Neural cell (in vitro differentiated cells): ENCODE results near the gene KIZ. TPM values are rescaled to one million over a fixed set of nuclear protein-coding genes. Genes with fewer than 3 reads are reported as not detected.
A peak's percentile ranks its signal among the peaks of the same experiment; 100 is the strongest.

Experiments used
- H2AFZ ChIP-seq: fragments of 200-600, 300-800 bp; sonication (generic), shearing (Covaris generic); 2 replicates; pipeline ENCODE4 v1.6.0; 2014; ENCODE audit warnings: low read depth, mild to moderate bottlenecking, antibody characterized with exemption, low read length, moderate library complexity
- H3F3A ChIP-seq: fragments of 200-600 bp; shearing (Covaris generic); 2 replicates; pipeline ENCODE4 v1.6.1; 2016; ENCODE audit warnings: mild to moderate bottlenecking, moderate library complexity, mixed read lengths, antibody characterized with exemption, low read length; ENCODE audit not compliant: insufficient read depth, poor library complexity, severe bottlenecking
- H3K27ac ChIP-seq: fragments of 200-600, 300-800 bp; sonication (generic), shearing (Covaris generic); 2 replicates; pipeline ENCODE4 v1.5.1; 2014; ENCODE audit warnings: mild to moderate bottlenecking, low read length, moderate library complexity
- H3K27me3 ChIP-seq: fragments of 300-800, 200-600 bp; sonication (generic), shearing (Covaris generic); 2 replicates; pipeline ENCODE4 v1.6.0; 2014; ENCODE audit warnings: mild to moderate bottlenecking, low read depth, low read length, moderate library complexity; ENCODE audit not compliant: insufficient read depth
- H3K36me3 ChIP-seq: fragments of 300-800, 200-600 bp; sonication (generic), shearing (Covaris generic); 2 replicates; pipeline ENCODE4 v1.5.1; 2014; ENCODE audit warnings: mild to moderate bottlenecking, antibody characterized with exemption, low read length, moderate library complexity; ENCODE audit not compliant: insufficient read depth
- H3K4me2 ChIP-seq: fragments of 300-800, 200-600 bp; sonication (generic), shearing (Covaris generic); 2 replicates; pipeline ENCODE4 v1.6.0; 2014; ENCODE audit warnings: mild to moderate bottlenecking, low read length
- H3K4me3 ChIP-seq: fragments of 300-800, 200-600 bp; sonication (generic), shearing (Covaris generic); 2 replicates; pipeline ENCODE4 v1.5.1; 2014; ENCODE audit warnings: mild to moderate bottlenecking, low read length, moderate library complexity
- H3K79me2 ChIP-seq: fragments of 200-600 bp; shearing (Covaris generic); replicated peaks from 2 replicates; pipeline ENCODE4 v1.6.0; 2014; ENCODE audit warnings: mild to moderate bottlenecking, low read length, moderate library complexity; ENCODE audit not compliant: insufficient read depth
- H3K9ac ChIP-seq: fragments of 300-800, 200-600 bp; sonication (generic), shearing (Covaris generic); 2 replicates; pipeline ENCODE4 v1.6.1; 2016; ENCODE audit warnings: mild to moderate bottlenecking, low read length, mixed read lengths
- H3K9me2 ChIP-seq: fragments of 200-600 bp; shearing (Covaris generic); 2 replicates; pipeline ENCODE4 v1.6.1; 2016; ENCODE audit warnings: mild to moderate bottlenecking, low read length, mixed read lengths; ENCODE audit not compliant: insufficient read depth
- H3K9me3 ChIP-seq: fragments of 200-600, 300-800 bp; sonication (generic), shearing (Covaris generic); 2 replicates; pipeline ENCODE4 v1.6.1; 2016; ENCODE audit warnings: mild to moderate bottlenecking, mixed run types, low read length, moderate library complexity, mixed read lengths
- H4K20me1 ChIP-seq: fragments of 200-600 bp; shearing (Covaris generic); 2 replicates; pipeline ENCODE4 v1.6.1; 2016; ENCODE audit warnings: mild to moderate bottlenecking, mixed run types; ENCODE audit not compliant: insufficient read depth
- EP300 ChIP-seq: fragments of 450-650 bp; conservative IDR thresholded peaks from 2 replicates; pipeline ENCODE4 v1.6.1; 2014; ENCODE audit warnings: antibody characterized with exemption, mild to moderate bottlenecking, moderate library complexity; ENCODE audit not compliant: poor library complexity, severe bottlenecking
- EZH2 ChIP-seq: fragments of 200-600, 300-800 bp; shearing (Covaris generic), sonication (generic); IDR thresholded peaks from 2 replicates; pipeline ENCODE4 v1.6.1; 2014; ENCODE audit warnings: antibody characterized with exemption, low read length, borderline replicate concordance, mild to moderate bottlenecking; ENCODE audit not compliant: insufficient read depth, poor library complexity, severe bottlenecking
- MXI1 ChIP-seq: fragments of 450-650 bp; conservative IDR thresholded peaks from 2 replicates; pipeline ENCODE4 v1.6.1; 2014; ENCODE audit warnings: antibody characterized with exemption, mild to moderate bottlenecking; ENCODE audit not compliant: poor library complexity, severe bottlenecking
- POLR2AphosphoS5 ChIP-seq: IDR thresholded peaks from 2 replicates; pipeline ENCODE4 v1.6.1; 2012
- RAD21 ChIP-seq: fragments of 450-650 bp; conservative IDR thresholded peaks from 2 replicates; pipeline ENCODE4 v1.6.1; 2014; ENCODE audit warnings: antibody characterized with exemption, mild to moderate bottlenecking, moderate library complexity
- SMC3 ChIP-seq: fragments of 450-650 bp; conservative IDR thresholded peaks from 2 replicates; pipeline ENCODE4 v1.6.1; 2014; ENCODE audit warnings: antibody characterized with exemption, mild to moderate bottlenecking, moderate library complexity; ENCODE audit not compliant: poor library complexity
- TAF1 ChIP-seq: IDR thresholded peaks from 2 replicates; pipeline ENCODE4 v1.6.1; 2012; ENCODE audit warnings: low read depth
- polyA plus RNA-seq: library from polyadenylated mRNA; depleted of rRNA; stranded (reverse); fragments of >200 nt; gene quantifications from 2 replicates; pipeline ENCODE4 v1.2.3, GENCODE V29; 2014
- TF ChIP-seq, protein P1 (sequence below): fragments of 450-650 bp; IDR thresholded peaks from 2 replicates; pipeline ENCODE4 v1.5.1; 2014; ENCODE audit warnings: antibody characterized with exemption, mild to moderate bottlenecking, moderate library complexity; ENCODE audit not compliant: poor library complexity, severe bottlenecking
- TF ChIP-seq, protein P2 (sequence below): IDR thresholded peaks from 2 replicates; pipeline ENCODE4 v1.6.1; 2012; ENCODE audit warnings: borderline replicate concordance

Gene KIZ
- polyA plus RNA-seq, 1 donor from 2014 or later: 3.6 TPM

- Histone ChIP-seq H3K27ac (no peak overlapping the region), H3K79me2 (no peaks in the 10 kb centered on the region), H3K9ac (no peak overlapping the region)
Measured at GRCh38 chr20:21126581-21126870, 644 bp downstream of the KIZ start.

DNA sequence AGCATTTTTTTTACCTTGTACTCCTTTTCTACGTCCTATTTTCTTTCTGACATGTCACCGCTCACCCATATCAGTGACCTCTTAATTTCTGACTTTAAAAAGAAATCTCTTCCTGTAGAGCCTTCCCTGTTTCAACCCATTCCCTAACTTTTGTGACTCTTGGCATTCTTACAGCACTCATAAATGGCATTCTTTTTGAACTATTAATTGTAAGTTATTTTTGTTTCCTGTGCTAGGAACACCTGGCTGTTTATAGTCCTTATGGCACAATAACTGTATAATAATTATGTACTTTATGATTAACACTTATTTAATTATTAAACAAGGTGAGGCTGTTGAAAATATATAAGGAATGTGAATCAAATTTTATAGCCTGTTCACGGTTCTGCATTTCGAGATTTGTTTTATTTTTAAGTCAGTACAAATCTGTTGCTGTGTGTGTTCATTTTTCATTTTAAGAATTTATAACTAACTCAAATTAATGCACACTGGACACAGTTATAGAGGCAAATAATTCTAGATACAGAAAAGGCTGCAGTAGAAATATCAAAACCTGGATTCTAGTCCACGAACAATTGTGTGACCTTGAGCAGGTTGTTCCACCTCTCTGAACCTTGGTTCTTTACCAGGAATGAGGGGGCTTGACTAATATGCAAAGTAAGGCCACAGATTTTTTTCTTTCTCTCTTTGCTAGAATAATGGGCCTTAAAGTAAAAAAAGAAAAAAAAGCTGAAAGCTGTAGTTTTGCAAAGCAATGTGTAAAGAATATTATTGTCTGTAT, 1.5 kb downstream of the KIZ start:
- H4K20me1 ChIP-seq: no peaks in the 10 kb centered on the region
- no peak overlapping the region for H2AFZ ChIP-seq
- no peak overlapping the region for H3K4me3 ChIP-seq
- no peak overlapping the region for H3K4me2 ChIP-seq
- no peaks in the 10 kb centered on the region for H3K9me2 ChIP-seq
- TF ChIP-seq POLR2AphosphoS5 (no peak), SMC3 (no peak), TAF1 (no peak), RAD21 (no peak), MXI1 (no peak), EP300 (no peak), EZH2 (no peak)
- TF ChIP-seq, protein P1, sequence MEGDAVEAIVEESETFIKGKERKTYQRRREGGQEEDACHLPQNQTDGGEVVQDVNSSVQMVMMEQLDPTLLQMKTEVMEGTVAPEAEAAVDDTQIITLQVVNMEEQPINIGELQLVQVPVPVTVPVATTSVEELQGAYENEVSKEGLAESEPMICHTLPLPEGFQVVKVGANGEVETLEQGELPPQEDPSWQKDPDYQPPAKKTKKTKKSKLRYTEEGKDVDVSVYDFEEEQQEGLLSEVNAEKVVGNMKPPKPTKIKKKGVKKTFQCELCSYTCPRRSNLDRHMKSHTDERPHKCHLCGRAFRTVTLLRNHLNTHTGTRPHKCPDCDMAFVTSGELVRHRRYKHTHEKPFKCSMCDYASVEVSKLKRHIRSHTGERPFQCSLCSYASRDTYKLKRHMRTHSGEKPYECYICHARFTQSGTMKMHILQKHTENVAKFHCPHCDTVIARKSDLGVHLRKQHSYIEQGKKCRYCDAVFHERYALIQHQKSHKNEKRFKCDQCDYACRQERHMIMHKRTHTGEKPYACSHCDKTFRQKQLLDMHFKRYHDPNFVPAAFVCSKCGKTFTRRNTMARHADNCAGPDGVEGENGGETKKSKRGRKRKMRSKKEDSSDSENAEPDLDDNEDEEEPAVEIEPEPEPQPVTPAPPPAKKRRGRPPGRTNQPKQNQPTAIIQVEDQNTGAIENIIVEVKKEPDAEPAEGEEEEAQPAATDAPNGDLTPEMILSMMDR: no peak
- TF ChIP-seq, protein P2, sequence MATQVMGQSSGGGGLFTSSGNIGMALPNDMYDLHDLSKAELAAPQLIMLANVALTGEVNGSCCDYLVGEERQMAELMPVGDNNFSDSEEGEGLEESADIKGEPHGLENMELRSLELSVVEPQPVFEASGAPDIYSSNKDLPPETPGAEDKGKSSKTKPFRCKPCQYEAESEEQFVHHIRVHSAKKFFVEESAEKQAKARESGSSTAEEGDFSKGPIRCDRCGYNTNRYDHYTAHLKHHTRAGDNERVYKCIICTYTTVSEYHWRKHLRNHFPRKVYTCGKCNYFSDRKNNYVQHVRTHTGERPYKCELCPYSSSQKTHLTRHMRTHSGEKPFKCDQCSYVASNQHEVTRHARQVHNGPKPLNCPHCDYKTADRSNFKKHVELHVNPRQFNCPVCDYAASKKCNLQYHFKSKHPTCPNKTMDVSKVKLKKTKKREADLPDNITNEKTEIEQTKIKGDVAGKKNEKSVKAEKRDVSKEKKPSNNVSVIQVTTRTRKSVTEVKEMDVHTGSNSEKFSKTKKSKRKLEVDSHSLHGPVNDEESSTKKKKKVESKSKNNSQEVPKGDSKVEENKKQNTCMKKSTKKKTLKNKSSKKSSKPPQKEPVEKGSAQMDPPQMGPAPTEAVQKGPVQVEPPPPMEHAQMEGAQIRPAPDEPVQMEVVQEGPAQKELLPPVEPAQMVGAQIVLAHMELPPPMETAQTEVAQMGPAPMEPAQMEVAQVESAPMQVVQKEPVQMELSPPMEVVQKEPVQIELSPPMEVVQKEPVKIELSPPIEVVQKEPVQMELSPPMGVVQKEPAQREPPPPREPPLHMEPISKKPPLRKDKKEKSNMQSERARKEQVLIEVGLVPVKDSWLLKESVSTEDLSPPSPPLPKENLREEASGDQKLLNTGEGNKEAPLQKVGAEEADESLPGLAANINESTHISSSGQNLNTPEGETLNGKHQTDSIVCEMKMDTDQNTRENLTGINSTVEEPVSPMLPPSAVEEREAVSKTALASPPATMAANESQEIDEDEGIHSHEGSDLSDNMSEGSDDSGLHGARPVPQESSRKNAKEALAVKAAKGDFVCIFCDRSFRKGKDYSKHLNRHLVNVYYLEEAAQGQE: no peak
- no peak overlapping the region for H3K27ac ChIP-seq
- H3F3A ChIP-seq: peaks cover 4% of the 10 kb centered on the region
- H3K9me3 ChIP-seq: no peaks in the 10 kb centered on the region
- no peaks in the 10 kb centered on the region for H3K36me3 ChIP-seq
- H3K27me3 ChIP-seq: peaks cover 7% of the 10 kb centered on the region
- H3K79me2 ChIP-seq: no peaks in the 10 kb centered on the region
- no peak overlapping the region for H3K9ac ChIP-seq

More at GRCh38 chr20:21126581-21126870, 644 bp downstream of the KIZ start:
- H3K4me3 ChIP-seq: peak overlapping the region; percentile 81
- no peak overlapping the region for H2AFZ ChIP-seq
- peak overlapping the region; percentile 57 for H3K4me2 ChIP-seq
- no peaks in the 10 kb centered on the region for H3K9me2 ChIP-seq
- H3K36me3 ChIP-seq: no peaks in the 10 kb centered on the region
- no peaks in the 10 kb centered on the region for H3K9me3 ChIP-seq
- TF ChIP-seq EP300 (peak; percentile 19), SMC3 (no peak), POLR2AphosphoS5 (peak; percentile 34)
- H3K27me3 ChIP-seq: peaks cover 7% of the 10 kb centered on the region
- H3F3A ChIP-seq: peaks cover 4% of the 10 kb centered on the region
- no peaks in the 10 kb centered on the region for H4K20me1 ChIP-seq

DNA sequence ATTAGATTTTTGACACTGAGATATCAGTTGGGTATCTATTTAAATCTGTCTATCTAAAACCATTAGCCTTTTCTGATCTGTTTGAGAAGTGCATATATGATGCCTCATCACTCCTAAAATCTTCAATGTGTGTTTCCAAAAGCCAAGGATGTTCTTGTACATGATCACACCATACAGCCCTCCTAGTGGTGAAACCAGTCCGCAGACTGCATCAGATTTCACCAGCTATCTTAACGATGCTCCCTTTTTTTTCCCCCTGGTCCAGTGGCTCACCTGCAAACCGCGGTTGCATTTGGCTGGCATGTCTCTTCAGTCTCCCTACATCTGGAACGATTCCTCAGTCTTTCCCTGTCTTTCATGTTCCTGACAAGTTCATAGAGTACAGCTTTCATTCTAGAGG, 4.0 kb downstream of the KIZ start:
- Histone ChIP-seq H3K9ac (no peak overlapping the region), H3K36me3 (no peaks in the 10 kb centered on the region), H3K9me3 (no peaks in the 10 kb centered on the region), H2AFZ (no peak overlapping the region), H3K4me2 (no peak overlapping the region), H3K9me2 (no peaks in the 10 kb centered on the region), H3F3A (peaks cover 4% of the 10 kb centered on the region), H3K27ac (no peak overlapping the region), H4K20me1 (no peaks in the 10 kb centered on the region), H3K79me2 (no peaks in the 10 kb centered on the region), H3K4me3 (no peak overlapping the region), H3K27me3 (peaks cover 7% of the 10 kb centered on the region)
- TF ChIP-seq MXI1 (no peak), EP300 (no peak), TAF1 (no peak), EZH2 (no peak), RAD21 (no peak), SMC3 (no peak), POLR2AphosphoS5 (no peak)
- TF ChIP-seq, protein P1: no peak
- TF ChIP-seq, protein P2: no peak
